ENCODE data around the gene DAGLA.

Gene DAGLA

GRCh38 chr11:61706452-61707400 lies 26.5 kb downstream of the DAGLA start:
- no peaks in the 10 kb centered on the region for H3K36me3 Mint-ChIP-seq (ENCODE audit: low read depth)
- no peak overlapping the region for H3K4me3 Mint-ChIP-seq
- H3K27ac Mint-ChIP-seq: no peak overlapping the region
- H3K4me1 Mint-ChIP-seq (ENCODE audit: low read depth): peaks cover 4% of the 10 kb centered on the region
- H3K27me3 Mint-ChIP-seq: no peaks in the 10 kb centered on the region
- H3K9me3 Mint-ChIP-seq: no peaks in the 10 kb centered on the region

GRCh38 chr11:61707574-61707973 lies 27.4 kb downstream of the DAGLA start:
- no peak overlapping the region for H3K27ac Mint-ChIP-seq
- H3K9me3 Mint-ChIP-seq: no peaks in the 10 kb centered on the region

GRCh38 chr11:61709110-61709509 lies 28.9 kb downstream of the DAGLA start:
- Mint-ChIP-seq H3K4me3 (no peak overlapping the region), H3K9me3 (no peaks in the 10 kb centered on the region), H3K4me1 (ENCODE audit: low read depth) (no peaks in the 10 kb centered on the region), H3K27me3 (no peaks in the 10 kb centered on the region), H3K36me3 (ENCODE audit: low read depth) (no peaks in the 10 kb centered on the region), H3K27ac (no peak overlapping the region)

More at GRCh38 chr11:61707574-61707973, 27.4 kb downstream of the DAGLA start:
- Mint-ChIP-seq H3K4me3 (no peak overlapping the region), H3K4me1 (ENCODE audit: low read depth) (peaks cover 3% of the 10 kb centered on the region), H3K36me3 (ENCODE audit: low read depth) (no peaks in the 10 kb centered on the region), H3K27me3 (no peaks in the 10 kb centered on the region)

GRCh38 chr11:61709572-61709971 lies 29.4 kb downstream of the DAGLA start:
- Mint-ChIP-seq H3K9me3 (no peaks in the 10 kb centered on the region), H3K36me3 (ENCODE audit: low read depth) (no peaks in the 10 kb centered on the region), H3K4me1 (ENCODE audit: low read depth) (no peaks in the 10 kb centered on the region), H3K27ac (no peak overlapping the region), H3K4me3 (no peak overlapping the region), H3K27me3 (no peaks in the 10 kb centered on the region)

GRCh38 chr11:61710019-61710418 lies 29.8 kb downstream of the DAGLA start:
- H3K9me3 Mint-ChIP-seq: no peaks in the 10 kb centered on the region
- no peaks in the 10 kb centered on the region for H3K27me3 Mint-ChIP-seq
- H3K27ac Mint-ChIP-seq: no peak overlapping the region
- H3K36me3 Mint-ChIP-seq (ENCODE audit: low read depth): no peaks in the 10 kb centered on the region
- H3K4me1 Mint-ChIP-seq (ENCODE audit: low read depth): no peaks in the 10 kb centered on the region
- no peak overlapping the region for H3K4me3 Mint-ChIP-seq

GRCh38 chr11:61711037-61711436 lies 30.8 kb downstream of the DAGLA start:
- Mint-ChIP-seq H3K4me1 (ENCODE audit: low read depth) (no peaks in the 10 kb centered on the region), H3K36me3 (ENCODE audit: low read depth) (no peaks in the 10 kb centered on the region), H3K27me3 (no peaks in the 10 kb centered on the region), H3K9me3 (no peaks in the 10 kb centered on the region), H3K27ac (no peak overlapping the region), H3K4me3 (no peak overlapping the region)

- no peaks in the 10 kb centered on the region for H3K9me3 Mint-ChIP-seq
- no peaks in the 10 kb centered on the region for H3K4me1 Mint-ChIP-seq (ENCODE audit: low read depth)
- no peak overlapping the region for H3K27ac Mint-ChIP-seq
- no peaks in the 10 kb centered on the region for H3K36me3 Mint-ChIP-seq (ENCODE audit: low read depth)
- H3K4me3 Mint-ChIP-seq: no peak overlapping the region
- H3K27me3 Mint-ChIP-seq: no peaks in the 10 kb centered on the region
Observed at GRCh38 chr11:61711498-61711897, 31.3 kb downstream of the DAGLA start.

GRCh38 chr11:61712314-61712713 lies 32.1 kb downstream of the DAGLA start:
- Mint-ChIP-seq H3K4me3 (no peak overlapping the region), H3K9me3 (no peaks in the 10 kb centered on the region), H3K27ac (no peak overlapping the region), H3K36me3 (ENCODE audit: low read depth) (no peaks in the 10 kb centered on the region), H3K4me1 (ENCODE audit: low read depth) (no peaks in the 10 kb centered on the region), H3K27me3 (no peaks in the 10 kb centered on the region)

- Mint-ChIP-seq H3K9me3 (no peaks in the 10 kb centered on the region), H3K4me3 (no peak overlapping the region), H3K27me3 (no peaks in the 10 kb centered on the region), H3K4me1 (ENCODE audit: low read depth) (no peaks in the 10 kb centered on the region), H3K27ac (no peak overlapping the region), H3K36me3 (ENCODE audit: low read depth) (no peaks in the 10 kb centered on the region)
Observed at GRCh38 chr11:61712846-61713245, 32.7 kb downstream of the DAGLA start.

- Mint-ChIP-seq H3K4me1 (ENCODE audit: low read depth) (no peaks in the 10 kb centered on the region), H3K27ac (no peak overlapping the region), H3K27me3 (no peaks in the 10 kb centered on the region), H3K9me3 (no peaks in the 10 kb centered on the region), H3K36me3 (ENCODE audit: low read depth) (no peaks in the 10 kb centered on the region), H3K4me3 (no peak overlapping the region)
Observed at GRCh38 chr11:61713464-61713863, 33.3 kb downstream of the DAGLA start.

- H3K4me3 Mint-ChIP-seq: no peak overlapping the region
- no peaks in the 10 kb centered on the region for H3K9me3 Mint-ChIP-seq
- no peaks in the 10 kb centered on the region for H3K36me3 Mint-ChIP-seq (ENCODE audit: low read depth)
- no peak overlapping the region for H3K27ac Mint-ChIP-seq
- no peaks in the 10 kb centered on the region for H3K4me1 Mint-ChIP-seq (ENCODE audit: low read depth)
- H3K27me3 Mint-ChIP-seq: no peaks in the 10 kb centered on the region
Observed at GRCh38 chr11:61713906-61714305, 33.7 kb downstream of the DAGLA start.

- Mint-ChIP-seq H3K4me1 (ENCODE audit: low read depth) (no peaks in the 10 kb centered on the region), H3K9me3 (no peaks in the 10 kb centered on the region), H3K36me3 (ENCODE audit: low read depth) (no peaks in the 10 kb centered on the region), H3K4me3 (no peak overlapping the region), H3K27ac (no peak overlapping the region), H3K27me3 (no peaks in the 10 kb centered on the region)
Observed at GRCh38 chr11:61714316-61714715, 34.1 kb downstream of the DAGLA start.

GRCh38 chr11:61714916-61715315 lies 34.7 kb downstream of the DAGLA start:
- no peaks in the 10 kb centered on the region for H3K36me3 Mint-ChIP-seq (ENCODE audit: low read depth)

GRCh38 chr11:61715867-61716266 lies 35.7 kb downstream of the DAGLA start:
- no peak overlapping the region for H3K4me3 Mint-ChIP-seq
- H3K36me3 Mint-ChIP-seq (ENCODE audit: low read depth): no peaks in the 10 kb centered on the region
- H3K9me3 Mint-ChIP-seq: no peaks in the 10 kb centered on the region

More at GRCh38 chr11:61714916-61715315, 34.7 kb downstream of the DAGLA start:
- Mint-ChIP-seq H3K4me1 (ENCODE audit: low read depth) (no peaks in the 10 kb centered on the region), H3K4me3 (no peak overlapping the region), H3K27me3 (no peaks in the 10 kb centered on the region), H3K9me3 (no peaks in the 10 kb centered on the region), H3K27ac (no peak overlapping the region)

GRCh38 chr11:61716478-61717285 lies 36.5 kb downstream of the DAGLA start:
- Mint-ChIP-seq H3K9me3 (no peaks in the 10 kb centered on the region), H3K36me3 (ENCODE audit: low read depth) (no peaks in the 10 kb centered on the region), H3K27ac (no peak overlapping the region), H3K4me1 (ENCODE audit: low read depth) (no peaks in the 10 kb centered on the region), H3K4me3 (no peak overlapping the region), H3K27me3 (no peaks in the 10 kb centered on the region)

More at GRCh38 chr11:61715867-61716266, 35.7 kb downstream of the DAGLA start:
- Mint-ChIP-seq H3K4me1 (ENCODE audit: low read depth) (no peaks in the 10 kb centered on the region), H3K27ac (no peak overlapping the region), H3K27me3 (no peaks in the 10 kb centered on the region)
